ENCODE measurements around the gene SPATA3.

Gene SPATA3

DNA sequence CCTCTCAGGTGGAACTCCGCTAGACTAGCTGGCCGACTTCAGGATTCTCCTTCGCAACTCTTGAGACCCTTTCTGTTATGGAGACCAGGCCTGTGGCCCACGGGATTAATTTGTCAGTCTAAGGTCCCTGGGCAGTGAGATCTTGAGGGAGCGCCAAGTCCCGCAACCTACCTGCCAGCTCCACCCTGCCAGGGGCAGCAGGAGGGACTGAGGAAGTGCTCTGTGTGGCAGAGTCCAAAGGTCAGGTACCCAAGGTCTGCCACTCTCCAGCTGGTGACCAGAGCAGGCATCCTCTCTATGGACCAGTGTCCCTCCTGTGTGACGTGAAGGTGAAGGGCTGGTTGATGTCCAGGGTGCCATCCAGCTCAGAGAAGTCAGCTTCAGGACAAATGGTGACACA lies 4.3 kb upstream of the SPATA3 start:
- TF ChIP-seq, protein P1, sequence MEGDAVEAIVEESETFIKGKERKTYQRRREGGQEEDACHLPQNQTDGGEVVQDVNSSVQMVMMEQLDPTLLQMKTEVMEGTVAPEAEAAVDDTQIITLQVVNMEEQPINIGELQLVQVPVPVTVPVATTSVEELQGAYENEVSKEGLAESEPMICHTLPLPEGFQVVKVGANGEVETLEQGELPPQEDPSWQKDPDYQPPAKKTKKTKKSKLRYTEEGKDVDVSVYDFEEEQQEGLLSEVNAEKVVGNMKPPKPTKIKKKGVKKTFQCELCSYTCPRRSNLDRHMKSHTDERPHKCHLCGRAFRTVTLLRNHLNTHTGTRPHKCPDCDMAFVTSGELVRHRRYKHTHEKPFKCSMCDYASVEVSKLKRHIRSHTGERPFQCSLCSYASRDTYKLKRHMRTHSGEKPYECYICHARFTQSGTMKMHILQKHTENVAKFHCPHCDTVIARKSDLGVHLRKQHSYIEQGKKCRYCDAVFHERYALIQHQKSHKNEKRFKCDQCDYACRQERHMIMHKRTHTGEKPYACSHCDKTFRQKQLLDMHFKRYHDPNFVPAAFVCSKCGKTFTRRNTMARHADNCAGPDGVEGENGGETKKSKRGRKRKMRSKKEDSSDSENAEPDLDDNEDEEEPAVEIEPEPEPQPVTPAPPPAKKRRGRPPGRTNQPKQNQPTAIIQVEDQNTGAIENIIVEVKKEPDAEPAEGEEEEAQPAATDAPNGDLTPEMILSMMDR (IDR thresholded peaks at IDR 0.05; ENCODE audit: low read depth, low read length, missing control alignments): no peak
- no peak overlapping the region for H3K4me3 ChIP-seq (ENCODE audit: low read depth, low read length)
- no peak for DNase-seq (ENCODE audit: low read depth)

DNA sequence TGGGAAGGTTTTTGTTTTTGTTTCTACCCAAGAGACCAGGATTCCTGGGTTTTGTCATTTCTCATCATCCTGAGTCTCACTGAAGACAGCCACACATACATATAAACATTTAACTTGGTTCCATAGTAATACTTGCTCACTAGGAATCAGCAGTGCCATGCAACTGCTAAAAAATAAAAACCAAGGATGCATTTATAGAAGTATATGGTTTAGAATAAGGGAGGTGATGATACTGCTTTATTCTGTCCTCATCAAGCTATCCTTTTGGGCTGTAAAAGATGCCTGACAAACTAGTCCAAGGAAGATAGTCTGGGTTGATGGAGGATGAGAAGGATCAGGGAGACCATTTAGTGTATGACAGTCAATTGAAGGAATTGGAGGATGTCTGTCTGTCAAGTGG lies 740 bp downstream of the SPATA3 start:
- DNase-seq (ENCODE audit: low read depth): no peak
- TF ChIP-seq, protein P1 (IDR thresholded peaks at IDR 0.05; ENCODE audit: low read depth, low read length, missing control alignments): no peak
- no peak overlapping the region for H3K4me3 ChIP-seq (ENCODE audit: low read depth, low read length)

DNA sequence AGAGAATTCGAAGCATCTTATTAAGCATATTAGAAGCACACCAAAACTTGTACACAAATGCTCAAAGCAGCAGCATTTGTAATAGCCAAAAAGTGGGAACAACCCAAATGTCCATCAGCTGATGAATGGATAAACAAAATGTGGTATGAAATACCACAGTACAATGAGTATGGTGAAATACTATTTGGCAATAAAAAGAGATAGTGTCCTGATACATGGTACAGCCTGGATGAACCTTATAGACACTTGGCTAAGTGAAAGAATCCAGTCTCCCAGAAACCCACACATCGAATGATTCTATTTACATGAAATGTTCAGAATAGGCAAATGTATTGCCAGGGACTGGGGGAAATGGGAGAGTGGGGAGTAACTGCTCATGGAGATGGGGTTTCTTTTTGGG lies 3.0 kb downstream of the SPATA3 start:
- no peak overlapping the region for H3K4me3 ChIP-seq (ENCODE audit: low read depth, low read length)
- TF ChIP-seq, protein P1 (IDR thresholded peaks at IDR 0.05; ENCODE audit: low read depth, low read length, missing control alignments): no peak
- no peak for DNase-seq (ENCODE audit: low read depth)

DNA sequence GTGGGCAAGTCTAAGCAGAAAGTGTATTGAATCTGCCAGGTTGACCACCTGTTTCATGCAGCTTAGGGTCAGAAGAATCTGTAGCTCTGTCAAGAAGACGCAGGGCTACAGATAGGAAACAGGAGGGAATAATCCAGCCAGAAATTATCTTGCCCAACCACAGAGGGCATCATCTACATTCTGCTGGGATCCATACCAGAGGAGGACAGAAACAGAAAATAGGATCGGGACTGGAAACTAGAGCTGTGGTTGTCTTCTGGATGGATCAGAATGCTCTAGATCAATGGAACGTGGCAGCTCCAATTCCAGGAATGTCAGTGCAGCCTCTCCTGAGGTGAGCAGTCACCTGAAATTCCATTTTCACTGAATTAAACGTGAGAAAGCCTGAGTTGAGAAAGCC lies 3.6 kb downstream of the SPATA3 start:
- TF ChIP-seq, protein P1 (IDR thresholded peaks at IDR 0.05; ENCODE audit: low read depth, low read length, missing control alignments): no peak
- H3K4me3 ChIP-seq (ENCODE audit: low read depth, low read length): no peak overlapping the region
- no peak for DNase-seq (ENCODE audit: low read depth)

DNA sequence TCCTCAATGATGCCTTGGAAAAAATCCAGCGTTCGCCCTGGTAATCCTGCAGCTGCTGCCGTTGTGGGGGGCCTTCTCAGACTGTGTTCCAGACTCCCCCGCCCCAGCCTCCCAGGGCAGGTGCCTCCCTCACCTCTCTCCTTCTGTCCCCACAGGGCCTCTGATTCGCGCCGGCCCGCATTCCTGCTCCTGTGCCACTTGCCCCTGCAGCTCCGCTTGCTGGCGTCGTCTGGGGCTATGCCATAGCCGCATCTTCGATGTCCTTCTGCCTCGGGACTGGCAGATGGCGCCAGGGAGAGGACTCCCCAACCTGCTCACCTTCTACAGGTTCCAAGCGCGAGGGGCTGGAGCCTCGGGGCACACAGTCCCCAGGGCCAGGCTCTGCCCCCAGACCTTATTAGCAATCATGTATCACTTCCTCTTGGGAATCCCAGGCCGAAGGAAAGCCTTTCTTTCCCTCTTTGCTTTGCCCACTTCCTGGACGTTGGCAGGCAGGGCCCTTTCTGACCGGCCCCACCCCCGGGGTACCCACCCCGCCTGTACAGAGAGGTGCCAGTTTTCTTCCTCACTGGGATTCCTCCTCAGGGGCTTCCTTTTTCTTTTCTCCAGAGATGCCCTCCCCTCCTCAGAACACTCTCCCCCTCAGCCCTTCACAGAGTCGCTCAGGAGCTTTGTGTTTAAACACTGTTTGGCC lies 4.4 kb downstream of the SPATA3 start:
- no peak for DNase-seq (ENCODE audit: low read depth)
- TF ChIP-seq, protein P1 (IDR thresholded peaks at IDR 0.05; ENCODE audit: low read depth, low read length, missing control alignments): no peak

DNA sequence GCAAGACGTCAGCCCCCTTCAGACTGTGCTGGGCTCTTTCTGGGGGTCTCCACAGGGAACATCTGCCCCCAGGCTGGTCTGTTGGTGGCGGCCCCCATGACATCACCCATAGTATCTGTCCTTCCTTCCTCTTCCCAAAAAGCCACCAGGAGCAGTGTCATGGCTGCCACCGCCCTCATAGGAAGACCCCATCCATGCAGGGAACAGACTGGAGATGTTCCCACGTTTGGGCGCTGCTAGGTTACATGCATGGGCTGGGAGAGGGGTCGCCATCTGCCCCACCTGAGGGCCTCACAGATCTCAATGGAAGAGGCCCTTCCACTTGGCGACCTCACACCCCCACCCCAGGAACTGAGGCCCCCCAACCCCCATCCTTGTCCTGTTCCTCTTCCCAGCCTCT lies 5.1 kb downstream of the SPATA3 start:
- DNase-seq (ENCODE audit: low read depth): no peak
- TF ChIP-seq, protein P1 (IDR thresholded peaks at IDR 0.05; ENCODE audit: low read depth, low read length, missing control alignments): no peak
- H3K4me3 ChIP-seq (ENCODE audit: low read depth, low read length): no peak overlapping the region

More for the DNA sequence above, 4.4 kb downstream of the SPATA3 start:
- no peak overlapping the region for H3K4me3 ChIP-seq (ENCODE audit: low read depth, low read length)

DNA sequence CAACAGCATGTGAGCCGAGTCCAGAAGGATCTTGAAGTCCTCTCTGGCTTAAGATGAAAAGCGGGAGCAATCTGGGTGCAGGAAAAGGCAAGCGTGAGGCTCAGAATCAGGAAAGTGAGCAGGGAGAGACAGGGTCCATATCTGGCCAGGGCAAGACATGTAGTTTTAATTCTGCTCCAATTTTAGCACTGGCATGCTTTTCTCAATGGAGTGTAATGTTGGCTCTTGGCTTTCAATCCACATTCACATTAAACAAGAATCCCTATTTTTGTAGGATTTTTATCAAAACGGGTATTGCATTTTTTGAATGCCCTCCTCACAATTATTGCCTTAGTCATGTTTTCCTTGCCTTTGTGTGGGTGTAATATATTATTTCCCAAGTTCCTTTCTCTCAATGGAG lies 6.0 kb downstream of the SPATA3 start:
- TF ChIP-seq, protein P1 (IDR thresholded peaks at IDR 0.05; ENCODE audit: low read depth, low read length, missing control alignments): no peak
- DNase-seq (ENCODE audit: low read depth): no peak
- H3K4me3 ChIP-seq (ENCODE audit: low read depth, low read length): no peak overlapping the region
